ENCODE measurements around the gene FLAD1. TPM values are rescaled to one million over a fixed set of nuclear protein-coding genes. Genes with fewer than 3 reads are reported as not detected.
"Not testable (repeated sequence)": the region's sequence is repeated elsewhere in the genome, so short reads cannot be mapped to it uniquely, and the experiment has no call there.

FLAD1 gene
- total RNA-seq, 1 donor = 20.6 TPM

DNA sequence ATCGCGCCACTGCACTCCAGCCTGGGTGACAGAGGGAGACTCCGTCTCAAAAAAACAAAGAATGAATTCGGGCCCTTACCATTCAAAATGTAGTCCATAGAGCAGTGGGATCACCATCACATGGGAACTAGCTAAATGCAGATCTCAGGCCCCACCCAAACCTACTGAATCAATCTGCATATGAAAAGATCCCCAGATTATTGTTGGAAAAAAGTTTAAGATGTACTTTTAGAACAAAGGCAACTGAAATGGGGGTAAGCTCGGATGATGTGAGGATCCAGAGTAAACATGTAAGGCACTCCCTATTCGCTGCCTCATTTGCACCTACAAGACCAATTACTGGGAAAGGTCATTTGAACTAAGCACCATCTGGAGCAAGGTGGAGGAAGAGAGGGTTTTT, 803 bp upstream of the FLAD1 start:
- Histone ChIP-seq H3K79me2 (ENCODE audit: insufficient read depth, low read length) (peaks cover 44% of the 10 kb centered on the region), H3K27me3 (ENCODE audit: insufficient read depth, low read length) (no peaks in the 10 kb centered on the region), H4K20me1 (ENCODE audit: insufficient read depth, low read length) (no peaks in the 10 kb centered on the region), H3K27ac (ENCODE audit: low read depth, low read length) (peak overlapping the region; percentile 27), H3K9me3 (ENCODE audit: low read depth, low read length) (no peaks in the 10 kb centered on the region), H3K4me3 (ENCODE audit: insufficient read depth, low read length) (peak overlapping the region; percentile 89), H2AFZ (ENCODE audit: low read length) (peak overlapping the region; percentile 69), H3K4me1 (ENCODE audit: insufficient read depth, low read length) (peaks cover 16% of the 10 kb centered on the region), H3K4me2 (ENCODE audit: insufficient read depth, low read length) (peak overlapping the region; percentile 97), H3K36me3 (ENCODE audit: insufficient read depth, low read length) (peaks cover 13% of the 10 kb centered on the region)
- no peak for DNase-seq (ENCODE audit: insufficient read length, low spot score, missing footprints)
- TF ChIP-seq, protein P1, sequence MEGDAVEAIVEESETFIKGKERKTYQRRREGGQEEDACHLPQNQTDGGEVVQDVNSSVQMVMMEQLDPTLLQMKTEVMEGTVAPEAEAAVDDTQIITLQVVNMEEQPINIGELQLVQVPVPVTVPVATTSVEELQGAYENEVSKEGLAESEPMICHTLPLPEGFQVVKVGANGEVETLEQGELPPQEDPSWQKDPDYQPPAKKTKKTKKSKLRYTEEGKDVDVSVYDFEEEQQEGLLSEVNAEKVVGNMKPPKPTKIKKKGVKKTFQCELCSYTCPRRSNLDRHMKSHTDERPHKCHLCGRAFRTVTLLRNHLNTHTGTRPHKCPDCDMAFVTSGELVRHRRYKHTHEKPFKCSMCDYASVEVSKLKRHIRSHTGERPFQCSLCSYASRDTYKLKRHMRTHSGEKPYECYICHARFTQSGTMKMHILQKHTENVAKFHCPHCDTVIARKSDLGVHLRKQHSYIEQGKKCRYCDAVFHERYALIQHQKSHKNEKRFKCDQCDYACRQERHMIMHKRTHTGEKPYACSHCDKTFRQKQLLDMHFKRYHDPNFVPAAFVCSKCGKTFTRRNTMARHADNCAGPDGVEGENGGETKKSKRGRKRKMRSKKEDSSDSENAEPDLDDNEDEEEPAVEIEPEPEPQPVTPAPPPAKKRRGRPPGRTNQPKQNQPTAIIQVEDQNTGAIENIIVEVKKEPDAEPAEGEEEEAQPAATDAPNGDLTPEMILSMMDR (IDR thresholded peaks at IDR 0.05; ENCODE audit: extremely low read depth, low read depth, low read length) = no peak

- no peaks in the 10 kb centered on the region for H3K27me3 ChIP-seq (ENCODE audit: insufficient read depth, low read length)
- H3K79me2 ChIP-seq (ENCODE audit: insufficient read depth, low read length) = peaks cover 43% of the 10 kb centered on the region
- peak overlapping the region; percentile 72 for H3K27ac ChIP-seq (ENCODE audit: low read depth, low read length)
- H3K4me1 ChIP-seq (ENCODE audit: insufficient read depth, low read length) = peaks cover 16% of the 10 kb centered on the region
- H3K36me3 ChIP-seq (ENCODE audit: insufficient read depth, low read length) = peaks cover 15% of the 10 kb centered on the region
- TF ChIP-seq, protein P1 (IDR thresholded peaks at IDR 0.05; ENCODE audit: extremely low read depth, low read depth, low read length) = no peak
- H3K4me3 ChIP-seq (ENCODE audit: insufficient read depth, low read length) = peak overlapping the region; percentile 89
- no peaks in the 10 kb centered on the region for H4K20me1 ChIP-seq (ENCODE audit: insufficient read depth, low read length)
- H3K9me3 ChIP-seq (ENCODE audit: low read depth, low read length) = no peaks in the 10 kb centered on the region
- DNase-seq (ENCODE audit: insufficient read length, low spot score, missing footprints) = peak; percentile 37
- H3K4me2 ChIP-seq (ENCODE audit: insufficient read depth, low read length) = peak overlapping the region; percentile 97
- H2AFZ ChIP-seq (ENCODE audit: low read length) = peak overlapping the region; percentile 90
These were observed 777 bp downstream of the FLAD1 start for GRCh38 chr1:154983776-154984466.

GRCh38 chr1:154986736-154987135, 3.6 kb downstream of the FLAD1 start:
- Histone ChIP-seq H3K36me3 (ENCODE audit: insufficient read depth, low read length) (peaks cover 32% of the 10 kb centered on the region), H3K79me2 (ENCODE audit: insufficient read depth, low read length) (peaks cover 47% of the 10 kb centered on the region), H3K4me1 (ENCODE audit: insufficient read depth, low read length) (peaks cover 16% of the 10 kb centered on the region)
- DNase-seq (ENCODE audit: insufficient read length, low spot score, missing footprints); H2AFZ ChIP-seq (ENCODE audit: low read length); H3K27me3 ChIP-seq (ENCODE audit: insufficient read depth, low read length); H3K4me3 ChIP-seq (ENCODE audit: insufficient read depth, low read length); H3K4me2 ChIP-seq (ENCODE audit: insufficient read depth, low read length); H3K27ac ChIP-seq (ENCODE audit: low read depth, low read length); H3K9me3 ChIP-seq (ENCODE audit: low read depth, low read length); H4K20me1 ChIP-seq (ENCODE audit: insufficient read depth, low read length): not testable (repeated sequence)

GRCh38 chr1:154987326-154987725, 4.2 kb downstream of the FLAD1 start:
- Histone ChIP-seq H3K4me2 (ENCODE audit: insufficient read depth, low read length) (no peak overlapping the region), H3K79me2 (ENCODE audit: insufficient read depth, low read length) (peaks cover 47% of the 10 kb centered on the region), H3K4me1 (ENCODE audit: insufficient read depth, low read length) (peaks cover 15% of the 10 kb centered on the region), H3K9me3 (ENCODE audit: low read depth, low read length) (no peaks in the 10 kb centered on the region), H3K4me3 (ENCODE audit: insufficient read depth, low read length) (no peak overlapping the region), H3K36me3 (ENCODE audit: insufficient read depth, low read length) (peaks cover 32% of the 10 kb centered on the region), H2AFZ (ENCODE audit: low read length) (no peak overlapping the region), H4K20me1 (ENCODE audit: insufficient read depth, low read length) (no peaks in the 10 kb centered on the region), H3K27me3 (ENCODE audit: insufficient read depth, low read length) (no peaks in the 10 kb centered on the region), H3K27ac (ENCODE audit: low read depth, low read length) (no peak overlapping the region)
- DNase-seq (ENCODE audit: insufficient read length, low spot score, missing footprints) = no peak
- TF ChIP-seq, protein P1 (IDR thresholded peaks at IDR 0.05; ENCODE audit: extremely low read depth, low read depth, low read length) = no peak
